ENCODE data around the gene TNFRSF14. TPM values are rescaled to one million over a fixed set of nuclear protein-coding genes. Genes with fewer than 3 reads are reported as not detected.

TNFRSF14 gene
- total and polyA plus RNA-seq, 2 of the 13 experiments (the other 11 are each of a cell fraction or from before 2014, with no cell fraction given) = 11.9 to 49.9 TPM

DNA sequence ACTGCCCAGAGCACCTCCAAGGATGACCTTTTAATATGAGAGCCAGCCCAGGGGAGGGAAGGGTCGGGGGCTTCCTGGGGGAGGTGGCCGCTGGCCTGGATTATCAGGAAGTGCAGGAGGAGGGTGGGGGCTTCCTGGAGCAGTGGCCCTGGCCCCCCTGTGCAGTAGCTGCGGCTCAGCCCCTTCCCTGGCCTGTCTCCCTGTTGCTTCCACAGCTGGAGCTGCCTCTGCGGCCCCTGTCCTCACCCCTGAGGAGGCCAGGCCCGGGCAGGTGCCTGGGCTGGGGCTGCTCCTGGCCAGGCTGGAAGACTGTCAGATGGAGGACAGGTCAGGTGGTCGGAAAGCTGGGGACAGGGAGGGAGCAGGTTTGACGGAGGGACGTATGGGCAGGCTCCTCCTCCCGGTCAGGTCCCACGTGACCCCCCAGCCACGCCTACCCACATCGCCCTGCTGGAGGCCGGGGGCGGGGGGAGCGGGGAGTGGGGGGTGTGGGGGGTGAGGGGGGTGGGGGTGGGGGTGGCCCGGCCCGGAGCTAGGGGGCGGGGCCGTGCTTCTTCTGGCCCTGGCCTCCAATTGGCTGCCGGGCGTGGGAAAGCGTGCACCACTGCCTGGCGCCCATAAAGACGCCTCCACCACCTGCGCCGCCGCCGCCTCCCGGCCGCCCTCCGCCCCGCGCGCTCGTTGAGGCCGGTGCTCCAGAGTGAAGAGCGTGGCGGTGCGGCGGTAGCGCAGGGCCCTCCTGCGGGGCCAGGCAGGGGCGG lies 10.2 kb upstream of the TNFRSF14 start (continued):
- TF ChIP-seq ZBTB49 (CRISPR knock-in tag; IDR thresholded peaks at IDR 0.05; ENCODE audit: borderline replicate concordance) = no peak
- no peak for TF ChIP-seq SP140L (CRISPR knock-in tag; IDR thresholded peaks at IDR 0.05; ENCODE audit: borderline replicate concordance)
- TF ChIP-seq ARNT2 (CRISPR knock-in tag; IDR thresholded peaks at IDR 0.05; ENCODE audit: low read depth) = peak; percentile 63
- no peak for TF ChIP-seq ELF1 (CRISPR knock-in tag; IDR thresholded peaks at IDR 0.05)
- no peak for TF ChIP-seq ZNF234 (CRISPR knock-in tag; conservative IDR thresholded peaks at IDR 0.05)
- TF ChIP-seq ZFP36 (IDR thresholded peaks at IDR 0.05; ENCODE audit: borderline replicate concordance, low read depth, low read length, partially characterized antibody) = peak; percentile 90
- TF ChIP-seq THYN1 (CRISPR knock-in tag; IDR thresholded peaks at IDR 0.05; ENCODE audit: borderline replicate concordance, low read depth) = no peak
- 0 out of 2 replicates have a peak, but pooled peaks have one; percentile 22 for TF ChIP-seq ELF3 (CRISPR knock-in tag; IDR thresholded peaks at IDR 0.05)
- TF ChIP-seq, protein P1, sequence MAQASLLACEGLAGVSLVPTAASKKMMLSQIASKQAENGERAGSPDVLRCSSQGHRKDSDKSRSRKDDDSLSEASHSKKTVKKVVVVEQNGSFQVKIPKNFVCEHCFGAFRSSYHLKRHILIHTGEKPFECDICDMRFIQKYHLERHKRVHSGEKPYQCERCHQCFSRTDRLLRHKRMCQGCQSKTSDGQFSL (CRISPR knock-in tag; IDR thresholded peaks at IDR 0.05) = no peak
- no peak for TF ChIP-seq KAT8 (CRISPR knock-in tag; IDR thresholded peaks at IDR 0.05)
- peak; percentile 68; the same call in 1 of the 2 replicates for TF ChIP-seq MXD3 (CRISPR knock-in tag; IDR thresholded peaks at IDR 0.05)
- TF ChIP-seq MAFK (conservative IDR thresholded peaks at IDR 0.05 in 1 of 2, IDR thresholded peaks at IDR 0.05 in 1 of 2; ENCODE audit: low read length in 2 of 2) = no peak
- no peak for TF ChIP-seq SATB2 (CRISPR knock-in tag; IDR thresholded peaks at IDR 0.05)
- TF ChIP-seq, protein P2, sequence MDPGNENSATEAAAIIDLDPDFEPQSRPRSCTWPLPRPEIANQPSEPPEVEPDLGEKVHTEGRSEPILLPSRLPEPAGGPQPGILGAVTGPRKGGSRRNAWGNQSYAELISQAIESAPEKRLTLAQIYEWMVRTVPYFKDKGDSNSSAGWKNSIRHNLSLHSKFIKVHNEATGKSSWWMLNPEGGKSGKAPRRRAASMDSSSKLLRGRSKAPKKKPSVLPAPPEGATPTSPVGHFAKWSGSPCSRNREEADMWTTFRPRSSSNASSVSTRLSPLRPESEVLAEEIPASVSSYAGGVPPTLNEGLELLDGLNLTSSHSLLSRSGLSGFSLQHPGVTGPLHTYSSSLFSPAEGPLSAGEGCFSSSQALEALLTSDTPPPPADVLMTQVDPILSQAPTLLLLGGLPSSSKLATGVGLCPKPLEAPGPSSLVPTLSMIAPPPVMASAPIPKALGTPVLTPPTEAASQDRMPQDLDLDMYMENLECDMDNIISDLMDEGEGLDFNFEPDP (CRISPR knock-in tag; conservative IDR thresholded peaks at IDR 0.05) = no peak
- TF ChIP-seq, protein P3, sequence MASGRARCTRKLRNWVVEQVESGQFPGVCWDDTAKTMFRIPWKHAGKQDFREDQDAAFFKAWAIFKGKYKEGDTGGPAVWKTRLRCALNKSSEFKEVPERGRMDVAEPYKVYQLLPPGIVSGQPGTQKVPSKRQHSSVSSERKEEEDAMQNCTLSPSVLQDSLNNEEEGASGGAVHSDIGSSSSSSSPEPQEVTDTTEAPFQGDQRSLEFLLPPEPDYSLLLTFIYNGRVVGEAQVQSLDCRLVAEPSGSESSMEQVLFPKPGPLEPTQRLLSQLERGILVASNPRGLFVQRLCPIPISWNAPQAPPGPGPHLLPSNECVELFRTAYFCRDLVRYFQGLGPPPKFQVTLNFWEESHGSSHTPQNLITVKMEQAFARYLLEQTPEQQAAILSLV (CRISPR knock-in tag; IDR thresholded peaks at IDR 0.05; ENCODE audit: borderline replicate concordance) = peak; percentile 56; the same call in 1 of the 2 replicates
- TF ChIP-seq ELK4 (CRISPR knock-in tag; IDR thresholded peaks at IDR 0.05; ENCODE audit: borderline replicate concordance) = no peak
- TF ChIP-seq TGIF2 (CRISPR knock-in tag; IDR thresholded peaks at IDR 0.05) = peak; percentile 25; the same call in 1 of the 2 replicates
- TF ChIP-seq KLF9 (CRISPR knock-in tag; IDR thresholded peaks at IDR 0.05; ENCODE audit: low read depth) = no peak
- no peak for TF ChIP-seq MLLT10 (CRISPR knock-in tag; IDR thresholded peaks at IDR 0.05)
- no peak for TF ChIP-seq ZNF670 (CRISPR knock-in tag; IDR thresholded peaks at IDR 0.05; ENCODE audit: borderline replicate concordance)
- TF ChIP-seq ZNF17 (CRISPR knock-in tag; IDR thresholded peaks at IDR 0.05) = no peak
- TF ChIP-seq FOXA1 (IDR thresholded peaks at IDR 0.05) = no peak
- TF ChIP-seq FOXA1 (CRISPR knock-in tag; IDR thresholded peaks at IDR 0.05) = 0 out of 2 replicates have a peak, but pooled peaks have one; percentile 8
- no peak; the same call in 1 of the 2 replicates for TF ChIP-seq ZMAT3 (CRISPR knock-in tag; conservative IDR thresholded peaks at IDR 0.05)

Measured in HepG2 (cell line).